GM10266 (cell line): ENCODE results near the gene CPNE1.

Experiments used
- DNase-seq: peaks from one replicate; pipeline ENCODE4 v3.0.0; 2012; ENCODE audit errors: extremely low spot score
- TF ChIP-seq, protein P1 (sequence below): IDR thresholded peaks from 2 replicates; pipeline ENCODE4 v1.5.1; 2012; ENCODE audit warnings: mild to moderate bottlenecking, low read depth; ENCODE audit not compliant: control insufficient read depth, insufficient read depth; ENCODE audit errors: missing control alignments

The CPNE1 gene

DNA sequence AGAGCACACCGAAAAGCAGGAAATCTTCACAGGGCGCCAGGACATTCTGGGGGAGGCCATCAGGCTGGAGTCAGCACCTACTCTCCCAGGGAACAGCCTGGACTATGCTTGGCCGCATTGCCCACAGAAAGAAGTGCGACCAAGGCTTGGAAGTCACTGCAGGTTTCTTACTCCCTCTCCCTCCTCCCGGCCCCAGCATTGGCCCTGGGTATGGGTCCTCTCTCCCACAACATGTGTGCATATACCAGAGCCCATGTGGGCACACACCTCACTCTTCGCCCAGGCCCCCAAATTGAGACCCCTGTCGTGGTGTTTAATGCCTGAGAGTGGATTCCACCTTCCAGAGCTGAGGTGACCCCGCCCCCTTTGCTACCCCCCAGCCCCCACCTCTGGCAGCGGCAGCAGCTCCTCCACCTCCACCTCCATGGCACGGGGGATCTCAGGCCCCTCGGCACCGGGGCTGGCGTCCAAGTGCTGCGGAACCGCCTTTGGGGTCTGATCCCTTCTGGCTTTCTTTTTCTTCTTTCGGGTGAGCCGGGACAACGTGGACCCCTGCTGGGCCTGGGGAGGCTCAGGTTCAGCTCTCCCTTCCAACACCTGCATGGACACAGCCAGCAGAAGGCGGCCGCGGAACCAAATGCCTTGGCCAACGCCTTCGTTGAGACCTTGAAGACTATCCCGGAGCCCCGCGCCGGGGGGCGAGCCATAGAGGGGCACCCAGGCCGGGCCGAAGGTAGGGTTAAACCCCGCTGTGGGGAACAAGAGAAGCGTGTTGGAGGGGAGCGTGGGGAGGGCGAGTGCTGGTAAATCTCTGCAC is 64.3 kb downstream of the CPNE1 start:
- no peak for DNase-seq
- TF ChIP-seq, protein P1, sequence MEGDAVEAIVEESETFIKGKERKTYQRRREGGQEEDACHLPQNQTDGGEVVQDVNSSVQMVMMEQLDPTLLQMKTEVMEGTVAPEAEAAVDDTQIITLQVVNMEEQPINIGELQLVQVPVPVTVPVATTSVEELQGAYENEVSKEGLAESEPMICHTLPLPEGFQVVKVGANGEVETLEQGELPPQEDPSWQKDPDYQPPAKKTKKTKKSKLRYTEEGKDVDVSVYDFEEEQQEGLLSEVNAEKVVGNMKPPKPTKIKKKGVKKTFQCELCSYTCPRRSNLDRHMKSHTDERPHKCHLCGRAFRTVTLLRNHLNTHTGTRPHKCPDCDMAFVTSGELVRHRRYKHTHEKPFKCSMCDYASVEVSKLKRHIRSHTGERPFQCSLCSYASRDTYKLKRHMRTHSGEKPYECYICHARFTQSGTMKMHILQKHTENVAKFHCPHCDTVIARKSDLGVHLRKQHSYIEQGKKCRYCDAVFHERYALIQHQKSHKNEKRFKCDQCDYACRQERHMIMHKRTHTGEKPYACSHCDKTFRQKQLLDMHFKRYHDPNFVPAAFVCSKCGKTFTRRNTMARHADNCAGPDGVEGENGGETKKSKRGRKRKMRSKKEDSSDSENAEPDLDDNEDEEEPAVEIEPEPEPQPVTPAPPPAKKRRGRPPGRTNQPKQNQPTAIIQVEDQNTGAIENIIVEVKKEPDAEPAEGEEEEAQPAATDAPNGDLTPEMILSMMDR = no peak

DNA sequence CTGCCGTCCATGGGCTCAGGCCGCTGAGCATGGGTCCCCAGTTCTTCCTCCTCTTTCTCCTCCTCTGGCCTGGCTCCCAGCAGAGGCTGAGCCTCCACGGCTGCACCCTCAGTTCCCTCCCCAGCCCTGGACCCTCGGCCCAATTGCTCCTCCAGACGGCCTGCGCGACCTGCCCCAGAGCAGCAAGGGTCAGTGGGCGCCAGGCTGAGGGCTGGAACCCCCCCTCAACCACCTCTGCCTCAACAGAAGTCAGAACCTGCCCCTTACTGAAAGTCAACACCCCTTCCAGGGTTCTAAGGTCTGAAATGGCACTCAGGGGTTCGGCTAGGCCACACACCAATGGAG is 65.0 kb downstream of the CPNE1 start:
- DNase-seq = no peak
- TF ChIP-seq, protein P1 = no peak

DNA sequence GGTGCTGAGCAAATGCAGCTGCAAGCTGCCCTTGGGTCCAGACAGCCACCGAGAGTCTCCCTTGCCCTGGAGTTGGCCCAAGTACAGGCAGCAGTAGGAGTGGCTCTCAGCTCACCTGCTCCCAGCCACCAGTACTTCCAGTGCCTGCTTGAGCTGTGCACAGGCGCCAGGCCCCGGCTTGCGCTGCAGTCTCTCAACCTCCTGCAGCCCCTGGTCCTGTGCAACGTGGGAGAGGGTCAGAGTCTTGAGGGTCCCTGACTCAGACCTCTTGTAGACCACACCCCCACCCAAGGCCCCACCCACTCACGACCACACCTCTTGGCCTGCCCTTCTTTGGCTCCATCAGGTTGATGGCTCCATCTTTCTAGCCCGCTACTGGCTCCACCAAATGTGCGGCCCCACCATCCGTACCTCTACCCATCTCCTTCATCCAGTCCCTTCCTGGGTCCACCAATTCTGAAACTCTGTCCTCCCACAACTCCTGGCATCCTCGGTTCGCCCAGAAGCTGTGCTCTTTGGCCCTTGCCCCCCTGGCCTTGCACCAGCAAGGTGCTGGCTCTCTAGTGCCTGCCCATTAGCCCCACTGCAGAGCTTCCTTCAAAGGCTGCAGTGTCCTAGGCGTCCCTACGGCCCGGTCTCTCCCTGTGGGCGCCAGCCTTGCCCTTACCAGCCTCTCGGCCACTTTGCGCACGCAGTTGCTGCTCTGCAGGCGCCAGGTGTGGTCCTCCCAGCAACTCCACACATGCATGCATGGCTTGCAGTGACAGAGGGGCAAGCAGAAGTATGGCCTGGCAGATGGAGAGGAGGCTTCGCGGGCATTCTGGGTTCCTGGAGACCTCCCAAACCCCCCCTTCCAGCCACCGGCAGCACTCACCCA is 65.6 kb downstream of the CPNE1 start:
- TF ChIP-seq, protein P1 = no peak
- DNase-seq = no peak

DNA sequence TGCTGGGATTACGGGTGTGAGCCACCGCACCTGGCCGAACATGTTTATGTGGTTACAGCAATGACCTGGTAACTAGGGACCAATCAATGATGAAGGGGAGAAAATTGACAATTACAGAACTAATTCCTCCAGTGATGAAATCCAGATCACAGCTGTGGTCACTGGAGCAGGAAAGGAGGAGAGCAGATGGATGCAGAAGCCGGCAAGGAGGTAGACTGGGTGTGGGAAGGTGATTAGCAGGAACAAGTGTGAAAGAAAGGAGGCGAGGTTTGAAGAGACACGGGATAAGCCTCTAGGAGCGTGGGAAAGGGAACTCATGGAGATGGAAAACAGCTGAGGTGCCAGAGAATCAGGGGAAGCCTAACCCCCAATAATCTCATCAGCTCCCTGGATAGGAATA is 66.2 kb downstream of the CPNE1 start:
- no peak for DNase-seq
- TF ChIP-seq, protein P1 = no peak

DNA sequence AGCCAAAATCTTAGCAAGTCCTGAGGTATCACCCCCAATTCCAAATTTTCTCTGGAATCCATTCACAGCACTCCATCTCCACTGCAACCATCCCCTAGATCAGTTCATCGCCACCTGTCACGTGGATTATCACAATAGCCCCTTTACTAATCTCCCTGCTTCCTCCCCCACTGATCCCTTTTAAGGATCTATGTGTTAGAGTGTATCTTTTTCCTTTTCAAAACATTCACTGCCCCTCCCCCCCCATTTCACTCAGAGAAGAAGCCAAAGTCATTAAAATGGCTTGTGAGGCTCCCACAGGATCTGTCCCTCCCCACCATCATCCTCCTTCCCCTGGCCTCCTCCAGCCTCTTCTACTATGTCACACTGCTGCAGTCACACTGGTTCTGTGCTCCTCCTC is 67.5 kb downstream of the CPNE1 start:
- DNase-seq = no peak
- TF ChIP-seq, protein P1 = no peak

DNA sequence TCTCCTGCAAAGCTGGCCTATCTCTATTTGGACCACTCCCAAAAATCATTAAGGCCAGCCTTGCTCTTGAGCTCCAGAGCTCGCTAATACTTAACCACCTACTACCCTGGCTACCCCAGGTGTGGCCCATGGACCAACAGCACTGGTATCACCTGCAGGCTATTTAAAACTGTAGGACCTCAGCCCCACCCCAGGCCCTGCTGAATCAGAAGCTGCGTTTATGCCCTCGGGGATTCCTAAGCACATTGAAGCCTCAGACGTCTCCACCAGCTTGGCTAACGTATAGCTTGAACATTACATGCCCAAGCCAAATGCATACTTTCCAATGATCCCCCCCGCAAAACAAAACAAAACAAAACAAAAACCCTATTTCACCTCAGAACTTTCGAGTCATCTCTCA is 68.8 kb downstream of the CPNE1 start:
- TF ChIP-seq, protein P1 = no peak
- no peak for DNase-seq

DNA sequence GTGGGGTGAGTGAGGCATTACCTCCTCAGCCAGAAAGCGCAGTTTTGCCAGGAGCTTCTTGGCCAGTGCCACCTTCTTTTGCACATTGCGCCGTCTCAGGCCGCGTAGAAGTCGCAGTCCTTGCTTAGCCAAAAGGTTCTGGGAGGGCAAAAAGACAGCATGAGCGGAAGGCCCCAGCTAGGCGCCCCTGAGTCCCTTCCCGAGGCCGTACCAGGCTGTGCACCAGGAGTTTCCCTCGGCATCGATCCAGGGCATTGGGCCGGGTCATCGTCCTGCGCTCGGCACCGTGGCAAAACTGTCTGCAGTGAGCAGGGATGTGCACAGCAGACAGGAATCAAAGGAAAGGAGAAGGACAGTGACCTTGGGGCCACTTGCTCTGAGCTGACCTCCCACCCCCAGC is 69.2 kb downstream of the CPNE1 start:
- DNase-seq = no peak
- TF ChIP-seq, protein P1 = no peak
